HCT116 (cell line): Measurements from ENCODE around the gene CREBBP.

Source experiments
- ATF3 ChIP-seq: IDR thresholded peaks from 2 replicates; pipeline ENCODE4 v1.6.1; 2012
- CTCF ChIP-seq, 3 experiments: fragments of 200-600 bp in 1 of 3; sonication (generic) in 1 of 3; IDR thresholded peaks in 2 of 3; conservative IDR thresholded peaks in 1 of 3; 2 replicates each; pipeline ENCODE4 v1.5.1; 2012 to 2017; ENCODE audit warnings: low read depth in 2 of 3, low read length in 2 of 3, antibody characterized with exemption in 1 of 3, borderline replicate concordance in 1 of 3, control low read depth in 1 of 3, mild to moderate bottlenecking in 1 of 3, mixed read lengths in 1 of 3, mixed run types in 1 of 3, moderate library complexity in 1 of 3; ENCODE audit not compliant: insufficient read depth in 1 of 3
- EZH2 ChIP-seq: fragments of 200-600 bp; sonication (generic); IDR thresholded peaks from 2 replicates; pipeline ENCODE4 v1.6.1; 2017; ENCODE audit warnings: antibody characterized with exemption, mixed run types
- EZH2phosphoT487 ChIP-seq: fragments of 200-600 bp; IDR thresholded peaks from 2 replicates; pipeline ENCODE4 v1.6.1; 2018; ENCODE audit warnings: antibody characterized with exemption, borderline replicate concordance
- MAX ChIP-seq: IDR thresholded peaks from 2 replicates; pipeline ENCODE4 v1.6.1; 2012
- POLR2A ChIP-seq: IDR thresholded peaks from 2 replicates; pipeline ENCODE4 v1.7.0; 2011; ENCODE audit warnings: borderline replicate concordance; ENCODE audit not compliant: insufficient read depth, insufficient read length; ENCODE audit errors: extremely low read depth
- POLR2AphosphoS5 ChIP-seq: IDR thresholded peaks from 2 replicates; pipeline ENCODE4 v1.6.1; 2011; ENCODE audit warnings: mild to moderate bottlenecking, low read depth, low read length, moderate library complexity
- SRF ChIP-seq: IDR thresholded peaks from 2 replicates; pipeline ENCODE4 v1.6.1; 2012; ENCODE audit warnings: low read depth
- YY1 ChIP-seq: IDR thresholded peaks from 2 replicates; pipeline ENCODE4 v1.6.1; 2011; ENCODE audit warnings: low read length, low read depth, moderate library complexity, mild to moderate bottlenecking; ENCODE audit not compliant: insufficient replicate concordance; ENCODE audit errors: extremely low read depth
- ZBTB33 ChIP-seq: IDR thresholded peaks from 2 replicates; pipeline ENCODE4 v1.6.1; 2011; ENCODE audit warnings: mild to moderate bottlenecking, low read length, moderate library complexity; ENCODE audit not compliant: insufficient replicate concordance; ENCODE audit errors: extremely low read depth
- ZFX ChIP-seq: fragments of 450-650 bp; IDR thresholded peaks from 2 replicates; pipeline ENCODE4 v1.6.1; 2017

- TF ChIP-seq CTCF (IDR thresholded peaks at IDR 0.05 in 2 of 3, conservative IDR thresholded peaks at IDR 0.05 in 1 of 3; ENCODE audit: borderline replicate concordance in 1 of 3, insufficient read depth in 1 of 3, low read depth in 2 of 3, low read length in 2 of 3), result no peak
- TF ChIP-seq YY1, result no peak
- TF ChIP-seq ZBTB33, result no peak
- no peak for TF ChIP-seq POLR2A
- no peak for TF ChIP-seq POLR2AphosphoS5
- TF ChIP-seq EZH2phosphoT487, result no peak
- no peak for TF ChIP-seq MAX
- TF ChIP-seq ZFX, result no peak
- TF ChIP-seq EZH2, result no peak
- TF ChIP-seq SRF, result no peak
- no peak for TF ChIP-seq ATF3
Measured at GRCh38 chr16:3924763-3925162, 44.2 kb upstream of the CREBBP start.
